ENCODE measurements around the gene CDH4.

- TF ChIP-seq CTCF (IDR thresholded peaks at IDR 0.05; ENCODE audit: insufficient read depth, low read length) (no peak), POLR2AphosphoS5 (IDR thresholded peaks at IDR 0.05; ENCODE audit: low read depth) (no peak), REST (IDR thresholded peaks at IDR 0.05; ENCODE audit: insufficient replicate concordance, low read depth) (no peak), GABPA (IDR thresholded peaks at IDR 0.05; ENCODE audit: low read depth) (no peak)
These were observed 197.9 kb downstream of the CDH4 start for GRCh38 chr20:61449916-61450315.
